Mesendoderm (in vitro differentiated cells): ENCODE measurements around the gene RAPGEF6.

Source experiments
- DNase-seq: peaks from one replicate; pipeline ENCODE4 v3.0.0; 2013
- H2AK5ac ChIP-seq: 2 replicates; pipeline ENCODE4 v1.6.1; 2013; ENCODE audit warnings: low read length, inconsistent platforms
- H2BK120ac ChIP-seq: 2 replicates; pipeline ENCODE4 v1.6.1; 2013; ENCODE audit warnings: low read depth, mild to moderate bottlenecking, low read length, moderate library complexity, mixed read lengths
- H2BK15ac ChIP-seq: replicated peaks from 2 replicates; pipeline ENCODE4 v1.6.1; 2013; ENCODE audit warnings: low read depth, mild to moderate bottlenecking, moderate library complexity
- H2BK5ac ChIP-seq: 2 replicates; pipeline ENCODE4 v1.6.1; 2013; ENCODE audit warnings: low read length, inconsistent platforms
- H3K18ac ChIP-seq: 2 replicates; pipeline ENCODE4 v1.6.1; 2013; ENCODE audit warnings: mild to moderate bottlenecking, low read length, mixed read lengths
- H3K23ac ChIP-seq: one replicate; pipeline ENCODE4 v1.6.1; 2013; ENCODE audit warnings: low read length
- H3K27ac ChIP-seq: 2 replicates; pipeline ENCODE4 v1.5.1; 2013; ENCODE audit warnings: low read depth, mild to moderate bottlenecking, inconsistent platforms, low read length, moderate library complexity
- H3K27me3 ChIP-seq: 2 replicates; pipeline ENCODE4 v1.6.1; 2013; ENCODE audit warnings: low read length, control low read depth, mild to moderate bottlenecking, inconsistent platforms; ENCODE audit not compliant: insufficient read depth, poor library complexity
- H3K36me3 ChIP-seq: 2 replicates; pipeline ENCODE4 v1.6.1; 2013; ENCODE audit warnings: low read length, inconsistent platforms; ENCODE audit not compliant: control insufficient read depth, insufficient read depth
- H3K4ac ChIP-seq: one replicate; pipeline ENCODE4 v1.6.1; 2013; ENCODE audit warnings: low read depth, mild to moderate bottlenecking, low read length, moderate library complexity
- H3K4me1 ChIP-seq: 2 replicates; pipeline ENCODE4 v1.6.1; 2013; ENCODE audit warnings: low read depth, low read length, inconsistent platforms; ENCODE audit not compliant: control insufficient read depth
- H3K4me2 ChIP-seq: 2 replicates; pipeline ENCODE4 v1.6.1; 2013; ENCODE audit warnings: low read length
- H3K4me3 ChIP-seq: 2 replicates; pipeline ENCODE4 v1.5.1; 2013; ENCODE audit warnings: mild to moderate bottlenecking, low read length
- H3K56ac ChIP-seq: one replicate; pipeline ENCODE4 v1.6.1; 2013; ENCODE audit warnings: low read length
- H3K79me1 ChIP-seq: 2 replicates; pipeline ENCODE4 v1.6.1; 2013; ENCODE audit warnings: low read length, inconsistent platforms
- H3K79me2 ChIP-seq: 2 replicates; pipeline ENCODE4 v1.6.1; 2013; ENCODE audit warnings: mild to moderate bottlenecking, low read length; ENCODE audit not compliant: control insufficient read depth, insufficient read depth
- H3K9ac ChIP-seq: 2 replicates; pipeline ENCODE4 v1.6.1; 2013; ENCODE audit warnings: low read length, inconsistent platforms
- H4K5ac ChIP-seq: one replicate; pipeline ENCODE4 v1.6.1; 2013; ENCODE audit warnings: low read length
- H4K8ac ChIP-seq: one replicate; pipeline ENCODE4 v1.6.1; 2013; ENCODE audit warnings: low read depth, mild to moderate bottlenecking, control low read depth, low read length, moderate library complexity
- WGBS: extraction: QIAGEN DNeasy Blood & Tissue Kit; methylation state at CpG from one replicate; pipeline ENCODE4 v1.1.7; 2013; ENCODE audit warnings: low lambda C conversion rate, missing lambda C conversion rate; ENCODE audit not compliant: insufficient coverage; ENCODE audit errors: extremely low coverage; 5-methylcytosine and 5-hydroxymethylcytosine counted together

RAPGEF6 gene

DNA sequence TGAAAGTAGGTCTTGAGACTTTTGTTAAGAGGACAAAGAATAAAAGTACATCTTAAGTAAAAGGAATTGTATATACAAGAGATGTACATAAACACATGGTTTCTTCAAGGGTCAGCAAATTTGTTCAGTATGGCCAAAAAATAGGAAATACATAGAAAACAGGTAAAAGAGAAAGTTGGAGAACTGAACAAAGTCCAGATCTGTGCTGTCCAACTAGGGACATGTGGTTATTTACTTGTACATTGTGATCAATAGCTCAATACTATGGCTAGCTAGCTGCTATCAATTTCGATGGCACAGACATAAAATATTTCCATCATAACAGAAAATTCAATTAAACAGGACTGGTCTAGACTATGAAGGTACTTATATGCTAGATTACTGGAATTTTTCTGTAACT, 92.3 kb downstream of the RAPGEF6 start:
- H3K9ac ChIP-seq: no peak overlapping the region
- no peaks in the 10 kb centered on the region for H3K79me1 ChIP-seq
- H4K8ac ChIP-seq: no peak overlapping the region
- no peak overlapping the region for H3K27ac ChIP-seq
- H3K23ac ChIP-seq: no peak overlapping the region
- H3K56ac ChIP-seq: no peak overlapping the region
- no peak overlapping the region for H3K4ac ChIP-seq
- H3K36me3 ChIP-seq: no peaks in the 10 kb centered on the region
- no peak overlapping the region for H2BK120ac ChIP-seq
- WGBS: no CpG with 5 or more reads among the region's 1 CpG
- H4K5ac ChIP-seq: no peak overlapping the region
- no peak overlapping the region for H2BK5ac ChIP-seq
- H2AK5ac ChIP-seq: no peak overlapping the region
- no peaks in the 10 kb centered on the region for H3K27me3 ChIP-seq
- H3K4me3 ChIP-seq: no peak overlapping the region
- H3K79me2 ChIP-seq: no peaks in the 10 kb centered on the region
- no peak overlapping the region for H3K4me2 ChIP-seq
- H2BK15ac ChIP-seq: no peak overlapping the region
- no peak overlapping the region for H3K18ac ChIP-seq
- no peak for DNase-seq
- no peaks in the 10 kb centered on the region for H3K4me1 ChIP-seq

DNA sequence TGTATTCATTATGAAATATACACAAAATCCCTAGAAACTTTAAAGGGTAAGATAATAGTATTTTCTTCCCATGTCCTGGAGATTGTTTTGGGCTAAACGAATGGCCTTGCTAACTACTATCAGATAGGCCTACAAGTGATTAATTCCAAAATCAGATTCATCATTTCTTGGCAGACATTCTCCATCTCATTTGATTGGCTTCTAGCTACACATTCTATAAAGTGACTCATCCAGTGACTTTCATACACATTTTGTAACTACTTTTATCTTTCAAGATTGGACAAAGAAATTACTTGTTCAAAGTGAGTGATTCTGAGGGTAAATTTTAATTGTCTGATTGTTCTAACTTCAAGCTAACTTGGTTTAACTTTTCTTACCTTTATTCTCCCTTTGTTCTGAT, 93.3 kb downstream of the RAPGEF6 start:
- Histone ChIP-seq H3K4me1 (no peaks in the 10 kb centered on the region), H3K18ac (no peak overlapping the region), H3K4me3 (no peak overlapping the region), H2BK5ac (no peak overlapping the region), H3K9ac (no peak overlapping the region), H3K27ac (no peak overlapping the region), H3K36me3 (no peaks in the 10 kb centered on the region), H3K79me1 (no peaks in the 10 kb centered on the region), H2AK5ac (no peak overlapping the region), H4K8ac (no peak overlapping the region), H3K23ac (no peak overlapping the region), H3K27me3 (no peaks in the 10 kb centered on the region), H2BK120ac (no peak overlapping the region), H3K79me2 (no peaks in the 10 kb centered on the region), H3K4me2 (no peak overlapping the region), H3K4ac (no peak overlapping the region), H4K5ac (no peak overlapping the region), H2BK15ac (no peak overlapping the region), H3K56ac (no peak overlapping the region)
- WGBS: no CpG with 5 or more reads among the region's 1 CpG
- no peak for DNase-seq

DNA sequence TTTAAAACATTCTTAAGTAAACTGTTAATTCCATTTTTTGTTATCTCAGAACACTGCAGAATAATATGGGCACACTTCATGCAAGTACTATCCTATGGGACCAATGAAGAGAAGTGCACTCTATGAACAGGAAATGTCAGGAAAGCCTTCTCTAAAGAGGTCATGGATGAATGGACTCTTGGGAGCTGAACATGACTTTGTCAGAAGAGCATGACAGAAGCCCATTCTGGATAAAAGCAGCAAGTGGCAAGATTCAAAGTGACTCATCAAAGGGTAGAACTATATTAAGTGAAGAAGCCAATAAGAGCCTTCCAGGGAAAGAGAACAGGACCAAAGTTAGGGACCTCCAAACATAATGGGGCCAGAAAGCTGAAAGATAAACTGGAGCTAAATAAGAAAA, 94.0 kb downstream of the RAPGEF6 start:
- no peak overlapping the region for H3K18ac ChIP-seq
- H3K9ac ChIP-seq: no peak overlapping the region
- no peak overlapping the region for H3K23ac ChIP-seq
- H2BK120ac ChIP-seq: no peak overlapping the region
- H3K4me1 ChIP-seq: no peaks in the 10 kb centered on the region
- no peaks in the 10 kb centered on the region for H3K79me2 ChIP-seq
- H4K8ac ChIP-seq: no peak overlapping the region
- H2BK15ac ChIP-seq: no peak overlapping the region
- H2AK5ac ChIP-seq: no peak overlapping the region
- H3K27ac ChIP-seq: no peak overlapping the region
- H3K79me1 ChIP-seq: no peaks in the 10 kb centered on the region
- no peak overlapping the region for H3K4ac ChIP-seq
- no peak overlapping the region for H4K5ac ChIP-seq
- no peaks in the 10 kb centered on the region for H3K27me3 ChIP-seq
- no peak overlapping the region for H3K4me3 ChIP-seq
- no peaks in the 10 kb centered on the region for H3K36me3 ChIP-seq
- no peak overlapping the region for H2BK5ac ChIP-seq
- H3K4me2 ChIP-seq: no peak overlapping the region
- H3K56ac ChIP-seq: no peak overlapping the region
- DNase-seq: no peak

DNA sequence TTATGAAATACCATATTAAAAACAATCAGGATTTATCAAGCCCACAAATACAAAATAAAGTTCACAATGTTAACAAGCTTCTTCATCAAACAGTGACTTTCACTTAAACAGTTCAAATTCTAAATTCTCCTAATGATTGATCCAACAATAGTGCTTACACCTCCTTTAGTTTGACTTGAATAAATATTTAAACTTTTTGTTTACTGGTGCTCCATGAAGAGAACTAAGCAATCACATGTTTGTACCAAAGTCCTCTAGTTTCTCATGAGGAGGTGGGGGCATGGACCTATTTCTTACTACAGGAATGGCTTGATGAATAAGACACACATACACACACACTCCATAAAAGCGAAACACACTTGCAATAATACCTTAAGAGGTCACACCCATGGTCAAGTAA, 95.8 kb downstream of the RAPGEF6 start:
- Histone ChIP-seq H2BK5ac (no peak overlapping the region), H3K18ac (no peak overlapping the region), H2BK15ac (no peak overlapping the region), H3K4me2 (no peak overlapping the region), H4K5ac (no peak overlapping the region), H3K4me3 (no peak overlapping the region), H3K27ac (no peak overlapping the region), H2BK120ac (no peak overlapping the region), H4K8ac (no peak overlapping the region), H3K79me2 (no peaks in the 10 kb centered on the region), H3K79me1 (no peaks in the 10 kb centered on the region), H3K9ac (no peak overlapping the region), H3K56ac (no peak overlapping the region), H3K23ac (no peak overlapping the region), H2AK5ac (no peak overlapping the region), H3K27me3 (no peaks in the 10 kb centered on the region), H3K4me1 (no peaks in the 10 kb centered on the region), H3K36me3 (no peaks in the 10 kb centered on the region), H3K4ac (no peak overlapping the region)
- DNase-seq: no peak
- no CpG with 5 or more reads among the region's 1 CpG for WGBS

DNA sequence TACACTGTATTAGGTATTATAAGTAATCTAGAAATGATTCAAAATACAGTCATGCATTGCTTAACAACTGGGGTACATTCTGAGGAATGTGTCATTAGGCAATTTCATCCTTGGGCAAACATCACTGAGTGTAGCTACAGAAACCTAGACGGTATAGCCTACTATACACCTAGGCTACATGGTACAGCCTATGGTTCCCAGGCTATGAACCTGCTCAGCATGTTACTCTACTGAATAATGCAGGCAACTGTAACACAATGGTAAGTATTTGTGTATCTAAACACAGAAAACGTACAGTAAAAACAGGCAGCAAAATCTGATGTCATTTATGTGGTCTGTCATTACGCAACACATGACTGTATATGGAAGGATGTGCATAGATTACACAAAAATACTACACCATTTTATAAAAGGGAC, 96.8 kb downstream of the RAPGEF6 start:
- Histone ChIP-seq H3K4me2 (no peak overlapping the region), H3K27me3 (no peaks in the 10 kb centered on the region), H3K79me2 (no peaks in the 10 kb centered on the region), H2AK5ac (no peak overlapping the region), H3K56ac (no peak overlapping the region), H3K9ac (no peak overlapping the region), H3K4me3 (no peak overlapping the region), H4K8ac (no peak overlapping the region), H2BK120ac (no peak overlapping the region), H2BK15ac (no peak overlapping the region), H3K18ac (no peak overlapping the region), H3K79me1 (no peaks in the 10 kb centered on the region), H3K27ac (no peak overlapping the region), H3K36me3 (no peaks in the 10 kb centered on the region), H3K4me1 (no peaks in the 10 kb centered on the region), H3K23ac (no peak overlapping the region), H2BK5ac (no peak overlapping the region), H3K4ac (no peak overlapping the region), H4K5ac (no peak overlapping the region)
- WGBS: no CpG with 5 or more reads among the region's 3 CpGs
- no peak for DNase-seq

DNA sequence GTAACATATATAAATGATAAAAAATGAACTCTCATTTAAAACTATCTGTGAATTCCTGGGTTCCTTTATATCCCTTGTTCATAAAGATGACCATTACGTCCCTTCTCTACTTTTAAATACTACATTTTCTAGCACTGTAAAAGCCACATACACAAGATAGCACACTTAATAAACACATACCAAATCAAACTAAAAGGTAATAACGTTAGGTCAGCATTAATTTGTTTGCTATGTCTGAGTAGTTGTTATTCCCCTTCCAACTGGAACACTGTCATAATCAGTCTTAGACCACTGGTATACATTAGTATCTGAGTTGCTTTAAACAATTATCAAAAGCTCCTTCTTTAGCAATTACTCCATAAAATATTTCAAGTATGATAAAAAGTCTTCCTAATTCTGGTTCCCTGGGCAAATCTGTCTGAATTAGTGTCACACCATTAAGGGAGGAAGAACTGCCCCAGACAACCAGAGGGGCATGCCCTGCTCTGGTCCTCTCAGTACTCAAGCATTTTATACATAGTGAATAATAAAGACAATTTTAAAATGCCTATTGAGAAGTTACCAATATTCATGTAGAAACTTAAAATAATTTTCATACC, 98.1 kb downstream of the RAPGEF6 start:
- Histone ChIP-seq H2BK5ac (no peak overlapping the region), H2BK15ac (no peak overlapping the region), H3K4me2 (no peak overlapping the region), H3K4ac (no peak overlapping the region), H4K5ac (no peak overlapping the region), H3K56ac (no peak overlapping the region), H3K18ac (no peak overlapping the region), H3K79me1 (no peaks in the 10 kb centered on the region), H3K9ac (no peak overlapping the region), H3K23ac (no peak overlapping the region), H2AK5ac (no peak overlapping the region), H4K8ac (no peak overlapping the region), H3K36me3 (no peaks in the 10 kb centered on the region), H3K4me1 (no peaks in the 10 kb centered on the region), H3K4me3 (no peak overlapping the region), H3K79me2 (no peaks in the 10 kb centered on the region), H2BK120ac (no peak overlapping the region), H3K27ac (no peak overlapping the region), H3K27me3 (no peaks in the 10 kb centered on the region)
- 100% methylated on average over 1 of the region's 2 CpGs for WGBS
- DNase-seq: no peak
